ENCODE results near the gene TMEM33.
A peak's percentile ranks its signal among the peaks of the same experiment; 100 is the strongest.

Gene TMEM33

GRCh38 chr4:41939016-41939626, 3.9 kb downstream of the TMEM33 start:
- DNase-seq (ENCODE audit: low read depth) = peak; percentile 24

- no peak for DNase-seq (ENCODE audit: low read depth)
Measured at GRCh38 chr4:41940834-41941233, 5.6 kb downstream of the TMEM33 start.

- DNase-seq (ENCODE audit: low read depth) = no peak
Measured at GRCh38 chr4:41943506-41943905, 8.3 kb downstream of the TMEM33 start.

GRCh38 chr4:41944089-41944488, 8.9 kb downstream of the TMEM33 start:
- no peak for DNase-seq (ENCODE audit: low read depth)

- peak; percentile 52 for DNase-seq (ENCODE audit: low read depth)
Measured at GRCh38 chr4:41949531-41949930, 14.3 kb downstream of the TMEM33 start.

- DNase-seq (ENCODE audit: low read depth) = no peak
Measured at GRCh38 chr4:41957634-41958033, 22.4 kb downstream of the TMEM33 start.

- DNase-seq (ENCODE audit: low read depth) = peak; percentile 8
Measured at GRCh38 chr4:41963105-41963504, 27.9 kb downstream of the TMEM33 start.

- no peak for DNase-seq (ENCODE audit: low read depth)
Measured at GRCh38 chr4:41964401-41964800, 29.2 kb downstream of the TMEM33 start.

GRCh38 chr4:41967392-41967791, 32.2 kb downstream of the TMEM33 start:
- no peak for DNase-seq (ENCODE audit: low read depth)

GRCh38 chr4:41969671-41970070, 34.4 kb downstream of the TMEM33 start:
- no peak for DNase-seq (ENCODE audit: low read depth)

GRCh38 chr4:41975341-41975740, 40.1 kb downstream of the TMEM33 start:
- no peak for DNase-seq (ENCODE audit: low read depth)

- DNase-seq (ENCODE audit: low read depth) = no peak
Measured at GRCh38 chr4:41976775-41977516, 41.7 kb downstream of the TMEM33 start.

GRCh38 chr4:41977709-41978108, 42.5 kb downstream of the TMEM33 start:
- no peak for DNase-seq (ENCODE audit: low read depth)

- DNase-seq (ENCODE audit: low read depth) = no peak
Measured at GRCh38 chr4:41981456-41981855, 46.2 kb downstream of the TMEM33 start, which contains the start of gene DCAF4L1. Gene DCAF4L1, plus strand, starts transcription at chr4:41981756. Its CDS starts 37 bp downstream, at chr4:41981793.

- DNase-seq (ENCODE audit: low read depth) = no peak
Measured at GRCh38 chr4:41982716-41983115, 47.5 kb downstream of the TMEM33 start.

GRCh38 chr4:41985151-41985550, 49.9 kb downstream of the TMEM33 start:
- DNase-seq (ENCODE audit: low read depth) = no peak

GRCh38 chr4:41989994-41990364, 54.8 kb downstream of the TMEM33 start:
- DNase-seq (ENCODE audit: low read depth) = no peak

GRCh38 chr4:41990365-41991111, 55.3 kb downstream of the TMEM33 start, which contains the start of gene SLC30A9:
Gene SLC30A9, plus strand, starts transcription at chr4:41990530. Its CDS starts 122 bp downstream, at chr4:41990652.
- DNase-seq (ENCODE audit: low read depth) = peak; percentile 92

GRCh38 chr4:41991916-41992767, 56.9 kb downstream of the TMEM33 start:
- no peak for DNase-seq (ENCODE audit: low read depth)

- no peak for DNase-seq (ENCODE audit: low read depth)
Measured at GRCh38 chr4:41992967-41993857, 58.0 kb downstream of the TMEM33 start.

GRCh38 chr4:41994461-41994985, 59.3 kb downstream of the TMEM33 start:
- DNase-seq (ENCODE audit: low read depth) = no peak

Data from fibroblast of gingiva (primary cell).